Activated T-cell treated with anti-CD3 and anti-CD28 coated beads, Interleukin-2, amount 50 U/mL, for 24 hours (primary cell): ENCODE data around the gene MAP3K15.

Experiments
- DNase-seq: peaks from one replicate; pipeline ENCODE4 v3.0.0-alpha.2; 2020
- H3K27ac Mint-ChIP-seq: 2 replicates; pipeline ENCODE4 v1.8.0; 2020; ENCODE audit warnings: mild to moderate bottlenecking, mixed read lengths
- H3K27me3 Mint-ChIP-seq: 2 replicates; pipeline ENCODE4 v1.8.0; 2020; ENCODE audit warnings: mixed read lengths
- H3K36me3 Mint-ChIP-seq: 2 replicates; pipeline ENCODE4 v1.8.0; 2020; ENCODE audit warnings: low read depth, mixed read lengths
- H3K4me1 Mint-ChIP-seq: 2 replicates; pipeline ENCODE4 v1.8.0; 2020; ENCODE audit warnings: low read depth, mixed read lengths
- H3K4me3 Mint-ChIP-seq: 2 replicates; pipeline ENCODE4 v1.8.0; 2020; ENCODE audit warnings: mild to moderate bottlenecking, moderate library complexity, mixed read lengths
- H3K9me3 Mint-ChIP-seq: 2 replicates; pipeline ENCODE4 v1.8.0; 2020; ENCODE audit warnings: mixed read lengths

MAP3K15 gene

GRCh38 chrX:19392703-19393102, 122.6 kb downstream of the MAP3K15 start:
- DNase-seq, result no peak
- H3K9me3 Mint-ChIP-seq, result no peaks in the 10 kb centered on the region
- no peak overlapping the region for H3K27ac Mint-ChIP-seq

GRCh38 chrX:19392078-19392477, 123.2 kb downstream of the MAP3K15 start:
- Mint-ChIP-seq H3K9me3 (no peaks in the 10 kb centered on the region), H3K27ac (no peak overlapping the region), H3K27me3 (peaks cover 19% of the 10 kb centered on the region), H3K4me1 (no peaks in the 10 kb centered on the region), H3K36me3 (no peaks in the 10 kb centered on the region), H3K4me3 (no peak overlapping the region)
- DNase-seq, result no peak

More at GRCh38 chrX:19392703-19393102, 122.6 kb downstream of the MAP3K15 start:
- H3K27me3 Mint-ChIP-seq, result peaks cover 19% of the 10 kb centered on the region
- H3K4me1 Mint-ChIP-seq, result no peaks in the 10 kb centered on the region
- no peak overlapping the region for H3K4me3 Mint-ChIP-seq
- H3K36me3 Mint-ChIP-seq, result no peaks in the 10 kb centered on the region

- H3K27me3 Mint-ChIP-seq, result peaks cover 10% of the 10 kb centered on the region
- no peaks in the 10 kb centered on the region for H3K36me3 Mint-ChIP-seq
- H3K4me3 Mint-ChIP-seq, result no peak overlapping the region
- H3K4me1 Mint-ChIP-seq, result no peaks in the 10 kb centered on the region
- no peak for DNase-seq
- no peaks in the 10 kb centered on the region for H3K9me3 Mint-ChIP-seq
- H3K27ac Mint-ChIP-seq, result no peak overlapping the region
These were observed 126.0 kb downstream of the MAP3K15 start for GRCh38 chrX:19389227-19389845.

- no peak for DNase-seq
- Mint-ChIP-seq H3K9me3 (no peaks in the 10 kb centered on the region), H3K27ac (no peak overlapping the region), H3K36me3 (no peaks in the 10 kb centered on the region), H3K4me3 (no peak overlapping the region), H3K27me3 (peaks cover 10% of the 10 kb centered on the region), H3K4me1 (no peaks in the 10 kb centered on the region)
These were observed 126.6 kb downstream of the MAP3K15 start for GRCh38 chrX:19388741-19389140.

- Mint-ChIP-seq H3K4me1 (no peaks in the 10 kb centered on the region), H3K27ac (no peak overlapping the region), H3K9me3 (no peaks in the 10 kb centered on the region), H3K36me3 (no peaks in the 10 kb centered on the region), H3K4me3 (no peak overlapping the region), H3K27me3 (peaks cover 12% of the 10 kb centered on the region)
- DNase-seq, result no peak
These were observed 127.1 kb downstream of the MAP3K15 start for GRCh38 chrX:19388064-19388679.

- H3K9me3 Mint-ChIP-seq, result no peaks in the 10 kb centered on the region
- H3K4me3 Mint-ChIP-seq, result no peak overlapping the region
- no peaks in the 10 kb centered on the region for H3K36me3 Mint-ChIP-seq
- peaks cover 18% of the 10 kb centered on the region for H3K27me3 Mint-ChIP-seq
- H3K27ac Mint-ChIP-seq, result no peak overlapping the region
- DNase-seq, result no peak
- H3K4me1 Mint-ChIP-seq, result no peaks in the 10 kb centered on the region
These were observed 128.6 kb downstream of the MAP3K15 start for GRCh38 chrX:19386679-19387078.

- H3K27ac Mint-ChIP-seq, result no peak overlapping the region
- H3K27me3 Mint-ChIP-seq, result peaks cover 34% of the 10 kb centered on the region
These were observed 132.7 kb downstream of the MAP3K15 start for GRCh38 chrX:19382555-19383145.

GRCh38 chrX:19381326-19381725, 134.0 kb downstream of the MAP3K15 start:
- Mint-ChIP-seq H3K4me1 (no peaks in the 10 kb centered on the region), H3K4me3 (no peak overlapping the region), H3K36me3 (no peaks in the 10 kb centered on the region), H3K9me3 (no peaks in the 10 kb centered on the region), H3K27ac (no peak overlapping the region), H3K27me3 (peaks cover 34% of the 10 kb centered on the region)
- DNase-seq, result no peak

More at GRCh38 chrX:19382555-19383145, 132.7 kb downstream of the MAP3K15 start:
- Mint-ChIP-seq H3K9me3 (no peaks in the 10 kb centered on the region), H3K36me3 (no peaks in the 10 kb centered on the region), H3K4me1 (no peaks in the 10 kb centered on the region), H3K4me3 (no peak overlapping the region)
- DNase-seq, result peak; percentile 64

GRCh38 chrX:19377799-19378198, 137.5 kb downstream of the MAP3K15 start:
- Mint-ChIP-seq H3K27me3 (peaks cover 26% of the 10 kb centered on the region), H3K27ac (no peak overlapping the region), H3K4me1 (no peaks in the 10 kb centered on the region), H3K36me3 (no peaks in the 10 kb centered on the region), H3K9me3 (no peaks in the 10 kb centered on the region), H3K4me3 (no peak overlapping the region)
- DNase-seq, result no peak

GRCh38 chrX:19375546-19375945, 139.8 kb downstream of the MAP3K15 start:
- Mint-ChIP-seq H3K27ac (no peak overlapping the region), H3K9me3 (no peaks in the 10 kb centered on the region), H3K27me3 (peaks cover 14% of the 10 kb centered on the region), H3K4me1 (peaks cover 5% of the 10 kb centered on the region), H3K4me3 (no peak overlapping the region), H3K36me3 (no peaks in the 10 kb centered on the region)
- DNase-seq, result no peak

- no peak for DNase-seq
- Mint-ChIP-seq H3K36me3 (peaks cover 2% of the 10 kb centered on the region), H3K4me3 (no peak overlapping the region), H3K9me3 (no peaks in the 10 kb centered on the region), H3K27me3 (peaks cover 8% of the 10 kb centered on the region), H3K4me1 (peaks cover 5% of the 10 kb centered on the region), H3K27ac (no peak overlapping the region)
These were observed 141.9 kb downstream of the MAP3K15 start for GRCh38 chrX:19373351-19373891.

GRCh38 chrX:19372547-19373331, 142.6 kb downstream of the MAP3K15 start:
- Mint-ChIP-seq H3K36me3 (peaks cover 5% of the 10 kb centered on the region), H3K27ac (peak overlapping the region; percentile 8)

GRCh38 chrX:19372170-19372546, 143.2 kb downstream of the MAP3K15 start:
- Mint-ChIP-seq H3K4me3 (peak overlapping the region; percentile 74), H3K27ac (peak overlapping the region; percentile 8)
- DNase-seq, result peak; percentile 78

More at GRCh38 chrX:19372547-19373331, 142.6 kb downstream of the MAP3K15 start:
- peaks cover 8% of the 10 kb centered on the region for H3K27me3 Mint-ChIP-seq
- no peak for DNase-seq
- H3K9me3 Mint-ChIP-seq, result no peaks in the 10 kb centered on the region
- H3K4me3 Mint-ChIP-seq, result peak overlapping the region; percentile 74
- H3K4me1 Mint-ChIP-seq, result peaks cover 5% of the 10 kb centered on the region

GRCh38 chrX:19370061-19370460, 145.2 kb downstream of the MAP3K15 start:
- Mint-ChIP-seq H3K36me3 (peaks cover 24% of the 10 kb centered on the region), H3K27me3 (peaks cover 8% of the 10 kb centered on the region), H3K4me1 (peaks cover 5% of the 10 kb centered on the region), H3K27ac (no peak overlapping the region), H3K4me3 (no peak overlapping the region), H3K9me3 (peaks cover 5% of the 10 kb centered on the region)
- no peak for DNase-seq

More at GRCh38 chrX:19372170-19372546, 143.2 kb downstream of the MAP3K15 start:
- no peaks in the 10 kb centered on the region for H3K9me3 Mint-ChIP-seq
- peaks cover 8% of the 10 kb centered on the region for H3K27me3 Mint-ChIP-seq
- peaks cover 5% of the 10 kb centered on the region for H3K36me3 Mint-ChIP-seq
- H3K4me1 Mint-ChIP-seq, result peaks cover 5% of the 10 kb centered on the region
